Small intestine (tissue), 7 donors: ENCODE data around the gene AMY1C. TPM values are rescaled to one million over a fixed set of nuclear protein-coding genes. Genes with fewer than 3 reads are reported as not detected.
"Not testable (repeated sequence)": the region's sequence is repeated elsewhere in the genome, so short reads cannot be mapped to it uniquely, and the experiment has no call there.

Experiments used
- DNase-seq, 2 donors: peaks; one replicate each; pipeline versions ENCODE4 v3.0.0 to v3.0.0-alpha.2; 2013
- FAIRE-seq: peaks from 2 replicates; lab custom pipeline; 2012; peaks lifted over from hg19 to GRCh38; lab: Jason Lieb, UNC
- H3K27ac ChIP-seq, 3 donors: one replicate each; pipeline ENCODE4 v1.5.1; 2013; ENCODE audit warnings: low read length in 2 of 3, mild to moderate bottlenecking in 2 of 3, control low read depth in 1 of 3, inconsistent platforms in 1 of 3, low read depth in 1 of 3, moderate library complexity in 1 of 3
- H3K27me3 ChIP-seq, 3 donors: one replicate each; pipeline ENCODE4 v1.6.1; 2013; ENCODE audit warnings: low read length in 3 of 3, inconsistent platforms in 1 of 3; ENCODE audit not compliant: control insufficient read depth in 3 of 3, insufficient read depth in 3 of 3
- H3K36me3 ChIP-seq, 3 donors: one replicate each; pipeline ENCODE4 v1.6.1; 2013; ENCODE audit warnings: low read length in 3 of 3, inconsistent platforms in 1 of 3, low read depth in 1 of 3, mild to moderate bottlenecking in 1 of 3, moderate library complexity in 1 of 3; ENCODE audit not compliant: control insufficient read depth in 3 of 3, insufficient read depth in 2 of 3
- H3K4me1 ChIP-seq, 3 donors: one replicate each; pipeline ENCODE4 v1.6.1; 2013; ENCODE audit warnings: low read length in 2 of 3, inconsistent platforms in 1 of 3, low read depth in 1 of 3, mild to moderate bottlenecking in 1 of 3, moderate library complexity in 1 of 3; ENCODE audit not compliant: control insufficient read depth in 3 of 3, insufficient read depth in 2 of 3
- H3K4me3 ChIP-seq, 3 donors: one replicate each; pipeline ENCODE4 v1.5.1; 2013; ENCODE audit warnings: low read length in 3 of 3, control low read depth in 1 of 3, inconsistent platforms in 1 of 3, low read depth in 1 of 3, mild to moderate bottlenecking in 1 of 3, moderate library complexity in 1 of 3
- H3K9me3 ChIP-seq, 2 donors: one replicate each; pipeline ENCODE4 v1.6.1; 2013; ENCODE audit warnings: low read depth in 1 of 2, low read length in 1 of 2; ENCODE audit not compliant: control insufficient read depth in 2 of 2, insufficient read depth in 1 of 2
- WGBS, 3 donors: extraction: QIAGEN DNeasy Blood & Tissue Kit; methylation state at CpG; one replicate each; pipeline ENCODE4 v1.1.7; 2013; 5-methylcytosine and 5-hydroxymethylcytosine counted together
- polyA plus RNA-seq, 4 donors: library from polyadenylated mRNA; stranded (reverse) in 3 of 4; unstranded in 1 of 4; fragments of 200-250 nt in 3 of 4; fragments of 120-200 nt in 1 of 4; gene quantifications; one replicate each; pipeline versions ENCODE4 v1.2.1 to v1.2.3, GENCODE V29; 2013
- donor health status: healthy with polysubstance abuse.
- donor health status: control.
- donor health status: control.
- donor health status: Bipolar disorder and iron deficiency.
- donor health status: healthy.

Gene AMY1C
- polyA plus RNA-seq, 4 donors, result not detected

DNA sequence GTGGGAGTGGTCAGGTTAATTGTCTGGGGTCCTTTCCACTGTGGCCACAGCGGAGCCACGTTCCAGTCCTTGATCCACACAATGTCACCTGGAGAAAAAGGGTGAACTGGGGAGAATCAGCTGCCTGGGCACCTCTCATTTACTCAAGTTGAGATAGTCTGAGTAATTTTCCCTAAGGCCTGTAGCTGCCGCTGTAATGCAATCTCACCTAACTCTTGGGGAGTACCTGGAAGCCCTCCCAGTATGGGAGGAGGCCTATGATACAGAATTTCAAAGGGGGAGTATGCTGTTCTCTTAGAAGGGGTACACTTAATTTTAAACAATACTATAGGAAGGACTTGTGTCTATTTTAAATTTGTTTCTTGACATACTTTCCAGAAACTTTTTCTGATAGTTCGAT, 5.2 kb upstream of the AMY1C start:
- not testable (repeated sequence) for FAIRE-seq, H3K4me3 ChIP-seq, H3K27ac ChIP-seq, H3K9me3 ChIP-seq, H3K27me3 ChIP-seq, H3K36me3 ChIP-seq, H3K4me1 ChIP-seq, DNase-seq
- no CpG with 5 or more reads among the region's 4 CpGs for WGBS, 3 donors

DNA sequence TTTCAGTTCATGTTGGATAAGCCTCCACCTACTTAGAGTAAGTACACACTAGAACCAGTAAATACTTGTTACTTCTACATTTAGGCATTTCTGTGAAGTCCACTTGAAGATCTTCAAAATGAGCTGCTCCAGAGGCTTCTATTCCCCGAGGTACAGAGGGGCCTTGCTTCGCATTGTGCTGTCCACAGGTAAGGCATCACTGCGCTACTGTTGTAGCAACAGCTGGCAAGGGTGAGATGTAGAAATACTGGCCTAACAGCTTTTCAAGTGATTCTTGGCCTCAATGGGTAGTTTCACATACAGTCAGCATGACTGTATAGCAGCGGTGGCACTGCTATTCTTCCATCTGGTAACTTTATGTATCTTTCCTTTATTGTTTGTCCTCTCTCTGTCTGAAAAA, 4.7 kb upstream of the AMY1C start:
- H3K4me1 ChIP-seq, H3K27me3 ChIP-seq, DNase-seq, FAIRE-seq, H3K27ac ChIP-seq, H3K4me3 ChIP-seq, H3K36me3 ChIP-seq, H3K9me3 ChIP-seq: not testable (repeated sequence)
- WGBS, 3 donors, result no CpG with 5 or more reads among the region's 4 CpGs

DNA sequence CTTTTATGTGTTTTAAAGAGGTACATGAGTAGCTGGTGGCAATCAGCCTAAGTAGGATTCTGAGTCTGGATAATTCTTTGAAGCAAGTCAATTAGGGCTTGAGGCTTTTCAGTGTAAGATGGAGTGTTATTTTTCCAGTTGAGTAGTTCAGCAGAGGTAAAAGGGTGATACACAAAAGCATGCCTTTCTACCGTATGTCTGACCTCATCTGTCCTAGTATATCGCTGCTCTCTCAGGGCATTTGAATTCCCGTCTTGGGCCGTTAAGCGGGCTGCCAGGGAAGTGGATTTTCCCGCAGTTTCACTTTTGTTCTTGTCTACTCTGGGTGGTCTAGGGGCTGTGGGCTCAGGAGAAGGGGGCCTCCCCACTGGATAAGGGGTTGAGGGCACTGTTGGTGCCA, 1.4 kb upstream of the AMY1C start:
- not testable (repeated sequence) for H3K9me3 ChIP-seq, H3K36me3 ChIP-seq, DNase-seq, H3K4me1 ChIP-seq, H3K4me3 ChIP-seq, FAIRE-seq, H3K27ac ChIP-seq, H3K27me3 ChIP-seq
- WGBS, 3 donors, result no CpG with 5 or more reads among the region's 6 CpGs

DNA sequence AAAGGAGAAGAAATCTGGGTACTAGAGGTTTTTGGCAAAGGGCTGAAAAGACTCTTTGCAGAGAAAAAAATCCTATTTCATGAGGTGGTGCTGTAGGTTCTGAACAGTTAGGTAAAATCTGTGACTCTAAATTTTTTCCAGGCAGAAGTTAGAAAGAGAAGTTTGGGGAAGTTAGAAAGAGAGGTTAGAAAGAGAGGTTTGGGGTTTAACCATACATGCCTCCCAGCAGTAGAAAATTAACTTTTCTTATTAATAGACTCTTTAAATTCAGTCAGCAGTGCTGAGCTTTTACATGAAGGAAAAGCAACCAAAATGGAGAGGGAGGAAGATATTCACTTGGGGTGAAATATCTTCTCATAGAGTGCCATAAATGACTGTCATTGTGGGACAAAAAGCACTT, 12.2 kb downstream of the AMY1C start:
- H3K4me3 ChIP-seq, result no peak overlapping the region

DNA sequence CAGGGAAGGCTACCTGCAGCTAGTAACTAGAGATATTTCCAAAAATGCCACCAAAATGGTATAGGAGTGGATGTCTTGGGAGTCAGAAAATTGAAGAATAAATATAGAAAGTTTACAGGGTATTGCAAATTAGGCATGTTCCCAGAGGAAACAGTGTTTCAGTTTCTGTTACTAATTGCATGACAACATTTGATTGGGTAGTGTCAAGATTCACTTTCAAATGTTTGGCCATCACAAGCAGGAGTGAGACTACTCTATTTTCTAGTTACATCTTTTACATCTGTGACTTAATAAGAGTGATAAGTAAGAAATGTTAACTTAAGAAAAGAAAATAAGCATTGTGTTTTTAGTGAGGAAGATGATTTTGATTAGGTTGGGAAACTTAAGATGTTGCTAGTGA, 30.2 kb downstream of the AMY1C start:
- no peak overlapping the region for H3K27ac ChIP-seq
- no peaks in the 10 kb centered on the region for H3K4me1 ChIP-seq
- no peaks in the 10 kb centered on the region for H3K27me3 ChIP-seq
- no peaks in the 10 kb centered on the region for H3K36me3 ChIP-seq
- no peaks in the 10 kb centered on the region for H3K9me3 ChIP-seq
- H3K4me3 ChIP-seq, result no peak overlapping the region
- FAIRE-seq (no peak), DNase-seq (no peak)

More for the DNA sequence above, 12.2 kb downstream of the AMY1C start:
- FAIRE-seq (no peak), DNase-seq (no peak)
- Histone ChIP-seq H3K4me1 (no peaks in the 10 kb centered on the region), H3K9me3 (no peaks in the 10 kb centered on the region), H3K36me3 (no peaks in the 10 kb centered on the region), H3K27me3 (no peaks in the 10 kb centered on the region), H3K27ac (no peak overlapping the region)

DNA sequence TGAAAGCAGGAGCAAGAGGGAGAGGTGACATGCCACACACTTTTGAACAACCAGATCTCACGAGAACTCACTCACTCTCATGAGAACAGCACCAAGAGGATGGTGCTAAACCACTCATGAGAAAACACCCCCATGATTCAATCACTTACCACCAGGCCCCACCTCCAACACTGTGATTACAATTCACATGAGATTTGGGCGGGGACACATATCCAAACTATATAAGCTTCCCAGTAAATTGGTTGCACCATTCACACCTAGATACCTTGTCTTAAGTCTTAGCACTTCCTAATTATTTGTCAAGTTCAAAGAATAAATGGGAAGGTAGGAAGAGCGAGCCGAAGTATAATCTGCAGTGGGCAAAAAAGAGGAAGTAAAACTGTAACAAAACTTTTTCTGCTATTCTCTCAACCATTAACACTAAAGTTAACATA, 34.3 kb downstream of the AMY1C start:
- DNase-seq, result no peak
- no peaks in the 10 kb centered on the region for H3K27me3 ChIP-seq
- no peaks in the 10 kb centered on the region for H3K4me1 ChIP-seq
- no peaks in the 10 kb centered on the region for H3K36me3 ChIP-seq
- FAIRE-seq, result no peak
- no peak overlapping the region for H3K4me3 ChIP-seq
- H3K27ac ChIP-seq, result no peak overlapping the region
- no peaks in the 10 kb centered on the region for H3K9me3 ChIP-seq
- 46 to 64% (median 46%) methylated on average over 4 of the region's 4 CpGs for WGBS, 3 donors

DNA sequence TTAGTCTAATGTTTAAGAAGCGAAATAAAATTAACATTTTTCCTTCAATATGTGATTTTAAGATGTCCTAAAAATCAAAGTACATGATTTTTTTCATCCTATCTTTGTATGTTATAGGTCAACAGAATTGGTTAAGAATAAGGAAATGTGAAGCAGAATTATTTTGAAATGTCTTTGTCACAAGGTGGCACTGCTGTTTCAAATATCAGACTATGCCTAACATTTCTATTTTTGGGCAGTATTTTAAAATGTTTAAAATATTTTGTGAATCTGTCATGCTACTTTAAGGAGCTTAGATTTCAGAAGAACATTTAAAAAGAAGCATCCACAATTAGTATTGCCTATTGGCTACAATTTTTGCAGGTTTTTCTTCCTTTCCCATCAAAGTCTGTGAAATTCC, 38.7 kb downstream of the AMY1C start:
- H3K27ac ChIP-seq, result no peak overlapping the region
- no peaks in the 10 kb centered on the region for H3K27me3 ChIP-seq
- no peaks in the 10 kb centered on the region for H3K9me3 ChIP-seq
- H3K4me1 ChIP-seq, result no peaks in the 10 kb centered on the region
- no peak overlapping the region for H3K4me3 ChIP-seq
- WGBS, 3 donors, result 18 to 33% (median 18%) methylated on average over 1 of the region's 1 CpG
- H3K36me3 ChIP-seq, result no peaks in the 10 kb centered on the region
- DNase-seq, result no peak
- FAIRE-seq, result no peak

DNA sequence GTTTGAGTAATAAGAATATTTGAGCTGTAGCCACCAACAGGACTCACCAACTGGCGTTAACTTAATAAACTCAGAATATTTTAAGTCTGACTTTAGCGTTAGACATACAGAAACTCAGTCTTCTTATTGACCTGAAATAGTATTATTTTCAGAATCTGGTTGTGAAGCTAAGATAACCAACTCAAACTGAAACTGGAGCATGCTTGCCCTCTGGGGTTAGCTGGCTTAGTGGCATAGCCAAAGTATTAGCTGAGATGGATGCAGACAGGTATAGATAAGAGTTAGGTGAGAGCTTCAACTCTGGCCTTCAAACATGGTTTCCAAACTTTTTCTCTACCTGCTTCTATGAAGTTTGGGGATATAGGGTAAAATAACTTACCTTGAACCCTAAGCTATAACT, 40.5 kb downstream of the AMY1C start:
- H3K27ac ChIP-seq, result no peak overlapping the region
- no peak for DNase-seq
- no peaks in the 10 kb centered on the region for H3K27me3 ChIP-seq
- FAIRE-seq, result no peak
- H3K4me3 ChIP-seq, result no peak overlapping the region
- H3K4me1 ChIP-seq, result no peaks in the 10 kb centered on the region
- H3K9me3 ChIP-seq, result no peaks in the 10 kb centered on the region
- H3K36me3 ChIP-seq, result no peaks in the 10 kb centered on the region
- 73 to 83% (median 76%) methylated on average over 2 of the region's 2 CpGs for WGBS, 3 donors
